Measurements from ENCODE around the gene MYNN. TPM values are rescaled to one million over a fixed set of nuclear protein-coding genes. Genes with fewer than 3 reads are reported as not detected.

The MYNN gene
- total and polyA plus RNA-seq, 2 donors (not counting 1 experiment from before 2014, with no cell fraction given): 14.7 to 24.0 TPM

DNA sequence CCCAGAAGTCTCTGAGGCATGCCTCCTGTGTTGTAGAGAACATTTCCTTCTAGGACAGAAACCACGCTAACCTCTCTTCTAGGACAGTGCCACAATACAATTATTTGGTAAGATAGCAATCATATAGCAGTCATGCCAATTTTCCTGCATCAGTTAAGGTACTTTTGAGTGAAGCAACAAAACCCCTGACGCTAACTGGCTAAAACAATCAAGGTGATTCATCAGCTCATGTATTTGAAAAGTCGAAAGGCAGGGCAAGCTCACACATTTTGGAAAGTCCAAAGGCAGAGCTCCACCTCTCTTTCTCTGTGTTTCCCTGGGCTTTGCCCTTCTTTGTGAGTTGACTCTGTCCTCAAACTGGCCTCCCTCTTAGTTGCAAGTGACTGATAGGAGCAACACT, 18.5 kb upstream of the MYNN start:
- Mint-ChIP-seq H3K27ac (no peak overlapping the region), H3K4me1 (peaks cover 8% of the 10 kb centered on the region), H3K27me3 (peaks cover 20% of the 10 kb centered on the region), H3K9me3 (ENCODE audit: insufficient read depth) (no peaks in the 10 kb centered on the region), H3K4me3 (no peak overlapping the region)
- intact Hi-C loops (cut with micrococcal nuclease): no loop called here
- H2AFZ ChIP-seq (ENCODE audit: insufficient read depth, low read depth, low read length, poor library complexity, severe bottlenecking): no peak overlapping the region
- H4K20me1 ChIP-seq (ENCODE audit: control insufficient read depth, insufficient read depth, low read length, poor library complexity, severe bottlenecking): no peaks in the 10 kb centered on the region
- POLR2A ChIA-PET: no interaction called here
- H3K36me3 ChIP-seq (replicated peaks in 1 of 2; ENCODE audit: control extremely low read depth in 1 of 2, control insufficient read depth in 1 of 2, extremely low read depth in 1 of 2, insufficient read depth in 2 of 2, low read length in 1 of 2): no peaks in the 10 kb centered on the region
- H3K4me2 ChIP-seq (replicated peaks; ENCODE audit: low read depth, low read length, poor library complexity, severe bottlenecking): no peak overlapping the region
- TF ChIP-seq, protein P1, sequence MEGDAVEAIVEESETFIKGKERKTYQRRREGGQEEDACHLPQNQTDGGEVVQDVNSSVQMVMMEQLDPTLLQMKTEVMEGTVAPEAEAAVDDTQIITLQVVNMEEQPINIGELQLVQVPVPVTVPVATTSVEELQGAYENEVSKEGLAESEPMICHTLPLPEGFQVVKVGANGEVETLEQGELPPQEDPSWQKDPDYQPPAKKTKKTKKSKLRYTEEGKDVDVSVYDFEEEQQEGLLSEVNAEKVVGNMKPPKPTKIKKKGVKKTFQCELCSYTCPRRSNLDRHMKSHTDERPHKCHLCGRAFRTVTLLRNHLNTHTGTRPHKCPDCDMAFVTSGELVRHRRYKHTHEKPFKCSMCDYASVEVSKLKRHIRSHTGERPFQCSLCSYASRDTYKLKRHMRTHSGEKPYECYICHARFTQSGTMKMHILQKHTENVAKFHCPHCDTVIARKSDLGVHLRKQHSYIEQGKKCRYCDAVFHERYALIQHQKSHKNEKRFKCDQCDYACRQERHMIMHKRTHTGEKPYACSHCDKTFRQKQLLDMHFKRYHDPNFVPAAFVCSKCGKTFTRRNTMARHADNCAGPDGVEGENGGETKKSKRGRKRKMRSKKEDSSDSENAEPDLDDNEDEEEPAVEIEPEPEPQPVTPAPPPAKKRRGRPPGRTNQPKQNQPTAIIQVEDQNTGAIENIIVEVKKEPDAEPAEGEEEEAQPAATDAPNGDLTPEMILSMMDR (IDR thresholded peaks at IDR 0.05): no peak
- TF ChIP-seq EZH2 (IDR thresholded peaks at IDR 0.05; ENCODE audit: borderline replicate concordance, insufficient read depth, low read depth, low read length, poor library complexity, severe bottlenecking): no peak
- no peak overlapping the region for H3K27ac ChIP-seq (ENCODE audit: low read length in 2 of 2)
- H3K4me3 ChIP-seq (ENCODE audit: control extremely low read depth in 1 of 5, extremely low read depth in 1 of 5, insufficient read depth in 1 of 5, low read depth in 2 of 5, low read length in 4 of 5): no peak overlapping the region
- H3K9ac ChIP-seq (ENCODE audit: low read length): no peak overlapping the region
- CTCF ChIA-PET: no interaction called here
- no peaks in the 10 kb centered on the region for H3K9me3 ChIP-seq (ENCODE audit: control extremely low read depth in 1 of 3, control insufficient read depth in 2 of 3, insufficient read depth in 1 of 3, low read length in 2 of 3)
- ATAC-seq (ENCODE audit: low read depth): no peak
- 100% methylated on average over 2 of the region's 3 CpGs for WGBS (ENCODE audit: insufficient coverage)
- H3K27me3 ChIP-seq (replicated peaks in 1 of 4; ENCODE audit: control extremely low read depth in 1 of 4, control insufficient read depth in 3 of 4, insufficient read depth in 4 of 4, low read length in 3 of 4): peaks cover 0 to 23% (median 4%) of the 10 kb centered on the region in 4 experiments
- peaks cover 0 to 4% of the 10 kb centered on the region in 2 donors for H3K4me1 ChIP-seq (ENCODE audit: control insufficient read depth in 2 of 2, insufficient read depth in 2 of 2, low read length in 2 of 2)
- H3K79me2 ChIP-seq (ENCODE audit: control insufficient read depth, insufficient read depth, low read length): no peaks in the 10 kb centered on the region
- no peak for DNase-seq

DNA sequence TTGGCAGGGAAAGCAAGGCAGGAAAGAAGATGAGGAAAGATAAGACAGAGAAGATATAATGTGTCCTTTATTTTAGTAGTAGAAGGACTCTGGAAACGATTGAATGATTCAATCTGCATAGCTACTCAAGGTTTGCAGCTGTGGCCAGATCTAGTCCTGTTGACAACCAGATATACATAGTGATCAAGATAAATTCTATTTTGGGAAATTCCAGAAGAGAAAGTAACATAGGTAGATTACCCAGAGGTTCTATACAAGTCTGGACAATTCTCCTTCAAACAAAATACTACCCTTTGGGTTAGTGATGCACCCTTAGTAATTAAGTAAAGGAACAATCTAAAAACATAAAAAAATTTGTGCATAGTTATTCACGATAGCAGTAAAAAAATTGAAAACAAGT, 17.7 kb upstream of the MYNN start:
- H3K27ac ChIP-seq (ENCODE audit: low read length in 2 of 2): no peak overlapping the region
- no peak for DNase-seq
- peaks cover 8% of the 10 kb centered on the region for H3K4me1 Mint-ChIP-seq
- no peak overlapping the region for H3K4me3 ChIP-seq (ENCODE audit: control extremely low read depth in 1 of 5, extremely low read depth in 1 of 5, insufficient read depth in 1 of 5, low read depth in 2 of 5, low read length in 4 of 5)
- no peak overlapping the region for H3K9ac ChIP-seq (ENCODE audit: low read length)
- no peak for TF ChIP-seq EZH2 (IDR thresholded peaks at IDR 0.05; ENCODE audit: borderline replicate concordance, insufficient read depth, low read depth, low read length, poor library complexity, severe bottlenecking)
- TF ChIP-seq, protein P1 (IDR thresholded peaks at IDR 0.05): no peak
- no CpG with 5 or more reads among the region's 2 CpGs for WGBS (ENCODE audit: insufficient coverage)
- ChIA-PET CTCF (no interaction called here), POLR2A (no interaction called here)
- no peak overlapping the region for H3K4me3 Mint-ChIP-seq
- H3K79me2 ChIP-seq (ENCODE audit: control insufficient read depth, insufficient read depth, low read length): no peaks in the 10 kb centered on the region
- H3K4me1 ChIP-seq (ENCODE audit: control insufficient read depth in 2 of 2, insufficient read depth in 2 of 2, low read length in 2 of 2): peaks cover 0 to 4% of the 10 kb centered on the region in 2 donors
- H4K20me1 ChIP-seq (ENCODE audit: control insufficient read depth, insufficient read depth, low read length, poor library complexity, severe bottlenecking): no peaks in the 10 kb centered on the region
- H3K9me3 ChIP-seq (ENCODE audit: control extremely low read depth in 1 of 3, control insufficient read depth in 2 of 3, insufficient read depth in 1 of 3, low read length in 2 of 3): no peaks in the 10 kb centered on the region
- no peak overlapping the region for H3K4me2 ChIP-seq (replicated peaks; ENCODE audit: low read depth, low read length, poor library complexity, severe bottlenecking)
- intact Hi-C loops (cut with micrococcal nuclease): no loop called here
- H3K9me3 Mint-ChIP-seq (ENCODE audit: insufficient read depth): no peaks in the 10 kb centered on the region
- H3K36me3 ChIP-seq (replicated peaks in 1 of 2; ENCODE audit: control extremely low read depth in 1 of 2, control insufficient read depth in 1 of 2, extremely low read depth in 1 of 2, insufficient read depth in 2 of 2, low read length in 1 of 2): no peaks in the 10 kb centered on the region
- no peak overlapping the region for H3K27ac Mint-ChIP-seq
- ATAC-seq (ENCODE audit: low read depth): no peak
- peaks cover 20% of the 10 kb centered on the region for H3K27me3 Mint-ChIP-seq
- H3K27me3 ChIP-seq (replicated peaks in 1 of 4; ENCODE audit: control extremely low read depth in 1 of 4, control insufficient read depth in 3 of 4, insufficient read depth in 4 of 4, low read length in 3 of 4): peaks cover 0 to 23% (median 4%) of the 10 kb centered on the region in 4 experiments
- no peak overlapping the region for H2AFZ ChIP-seq (ENCODE audit: insufficient read depth, low read depth, low read length, poor library complexity, severe bottlenecking)
